RWPE2 (cell line): ENCODE measurements around the gene VDAC2.
"Not testable (repeated sequence)": the region's sequence is repeated elsewhere in the genome, so short reads cannot be mapped to it uniquely, and the experiment has no call there.

Source experiments
- ATAC-seq: fragments of 200-7000 bp; cut with Tn5 transposase; 3 replicates; pipeline ENCODE4 v1.9.1; 2021; ENCODE audit warnings: low read depth
- DNase-seq: peaks from one replicate; pipeline ENCODE4 v3.0.0-alpha.2; 2020; ENCODE audit warnings: low spot score
- H3K27ac ChIP-seq: fragments of 450-650 bp; 2 replicates; pipeline ENCODE4 v1.5.1; 2017; ENCODE audit warnings: mild to moderate bottlenecking; ENCODE audit not compliant: poor library complexity, severe bottlenecking
- H3K27me3 ChIP-seq: fragments of 250-450 bp; sonication (Bioruptor Pico); 2 replicates; pipeline ENCODE4 v1.5.1; 2021; ENCODE audit warnings: mild to moderate bottlenecking, moderate library complexity; ENCODE audit not compliant: insufficient read depth, poor library complexity, severe bottlenecking
- H3K36me3 ChIP-seq: fragments of 250-450 bp; sonication (Bioruptor Pico); 2 replicates; pipeline ENCODE4 v1.5.1; 2020; ENCODE audit warnings: low read depth, mild to moderate bottlenecking, moderate library complexity
- H3K4me1 ChIP-seq: fragments of 250-450 bp; sonication (Bioruptor Pico); 2 replicates; pipeline ENCODE4 v1.5.1; 2021; ENCODE audit warnings: mild to moderate bottlenecking, moderate library complexity; ENCODE audit not compliant: insufficient read depth, poor library complexity, severe bottlenecking
- H3K4me3 ChIP-seq: fragments of 250-450 bp; sonication (Bioruptor Pico); 2 replicates; pipeline ENCODE4 v1.5.1; 2021; ENCODE audit warnings: mild to moderate bottlenecking, moderate library complexity; ENCODE audit not compliant: severe bottlenecking
- H3K9me3 ChIP-seq: fragments of 250-450 bp; sonication (Bioruptor Pico); 2 replicates; pipeline ENCODE4 v1.5.1; 2021; ENCODE audit warnings: mild to moderate bottlenecking, moderate library complexity; ENCODE audit not compliant: severe bottlenecking
- TF ChIP-seq, protein P1 (sequence below): fragments of 450-650 bp; IDR thresholded peaks from one replicate; pipeline ENCODE4 v1.5.1; 2017; ENCODE audit warnings: mild to moderate bottlenecking, moderate library complexity; ENCODE audit not compliant: poor library complexity, severe bottlenecking

The VDAC2 gene

DNA sequence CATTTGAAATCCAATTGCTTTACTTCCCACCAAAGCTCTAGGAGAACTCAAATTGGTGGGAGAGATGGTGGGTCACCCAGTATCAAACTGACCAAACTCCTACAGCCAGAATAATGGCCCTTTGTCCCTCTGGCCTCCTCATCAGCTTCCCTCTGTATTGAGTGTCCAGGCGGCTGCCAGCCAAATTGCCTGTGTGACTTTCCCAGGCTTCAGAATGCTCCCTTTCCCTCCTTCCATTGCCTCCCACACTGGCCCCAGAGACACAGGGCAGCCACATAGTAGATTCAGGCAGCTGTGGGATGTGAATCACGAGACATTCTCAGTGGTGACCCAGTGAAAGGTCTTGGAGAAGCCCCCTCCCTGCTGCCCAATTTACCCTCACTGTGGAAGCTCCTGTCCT is 12.7 kb upstream of the VDAC2 start:
- Histone ChIP-seq H3K27ac (no peak overlapping the region), H3K9me3 (no peaks in the 10 kb centered on the region), H3K27me3 (no peaks in the 10 kb centered on the region), H3K36me3 (no peaks in the 10 kb centered on the region), H3K4me3 (no peak overlapping the region), H3K4me1 (peaks cover 17% of the 10 kb centered on the region)
- no peak for DNase-seq
- TF ChIP-seq, protein P1, sequence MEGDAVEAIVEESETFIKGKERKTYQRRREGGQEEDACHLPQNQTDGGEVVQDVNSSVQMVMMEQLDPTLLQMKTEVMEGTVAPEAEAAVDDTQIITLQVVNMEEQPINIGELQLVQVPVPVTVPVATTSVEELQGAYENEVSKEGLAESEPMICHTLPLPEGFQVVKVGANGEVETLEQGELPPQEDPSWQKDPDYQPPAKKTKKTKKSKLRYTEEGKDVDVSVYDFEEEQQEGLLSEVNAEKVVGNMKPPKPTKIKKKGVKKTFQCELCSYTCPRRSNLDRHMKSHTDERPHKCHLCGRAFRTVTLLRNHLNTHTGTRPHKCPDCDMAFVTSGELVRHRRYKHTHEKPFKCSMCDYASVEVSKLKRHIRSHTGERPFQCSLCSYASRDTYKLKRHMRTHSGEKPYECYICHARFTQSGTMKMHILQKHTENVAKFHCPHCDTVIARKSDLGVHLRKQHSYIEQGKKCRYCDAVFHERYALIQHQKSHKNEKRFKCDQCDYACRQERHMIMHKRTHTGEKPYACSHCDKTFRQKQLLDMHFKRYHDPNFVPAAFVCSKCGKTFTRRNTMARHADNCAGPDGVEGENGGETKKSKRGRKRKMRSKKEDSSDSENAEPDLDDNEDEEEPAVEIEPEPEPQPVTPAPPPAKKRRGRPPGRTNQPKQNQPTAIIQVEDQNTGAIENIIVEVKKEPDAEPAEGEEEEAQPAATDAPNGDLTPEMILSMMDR: no peak
- no peak for ATAC-seq

DNA sequence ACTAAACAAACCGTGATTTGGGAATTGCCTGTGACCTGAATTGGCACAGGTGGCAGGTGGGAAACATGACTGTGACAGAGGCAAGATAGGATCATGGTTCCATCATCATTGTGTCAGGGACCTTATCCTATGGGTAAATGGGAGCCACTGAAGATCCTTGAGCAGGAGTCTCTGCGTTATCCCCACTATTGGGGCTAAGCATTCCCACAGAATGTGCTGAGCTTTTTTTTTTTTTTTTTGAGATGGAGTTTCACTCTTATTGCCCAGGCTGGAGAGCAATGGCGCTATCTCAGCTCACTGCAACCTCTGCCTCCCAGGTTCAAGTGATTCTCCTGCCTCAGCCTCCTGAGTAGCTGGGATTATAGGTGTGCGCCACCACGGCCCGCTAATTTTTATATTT is 10.6 kb upstream of the VDAC2 start:
- H3K4me3 ChIP-seq, H3K9me3 ChIP-seq, H3K36me3 ChIP-seq, H3K27ac ChIP-seq, H3K27me3 ChIP-seq, ATAC-seq, DNase-seq: not testable (repeated sequence)
- H3K4me1 ChIP-seq: peaks cover 25% of the 10 kb centered on the region

DNA sequence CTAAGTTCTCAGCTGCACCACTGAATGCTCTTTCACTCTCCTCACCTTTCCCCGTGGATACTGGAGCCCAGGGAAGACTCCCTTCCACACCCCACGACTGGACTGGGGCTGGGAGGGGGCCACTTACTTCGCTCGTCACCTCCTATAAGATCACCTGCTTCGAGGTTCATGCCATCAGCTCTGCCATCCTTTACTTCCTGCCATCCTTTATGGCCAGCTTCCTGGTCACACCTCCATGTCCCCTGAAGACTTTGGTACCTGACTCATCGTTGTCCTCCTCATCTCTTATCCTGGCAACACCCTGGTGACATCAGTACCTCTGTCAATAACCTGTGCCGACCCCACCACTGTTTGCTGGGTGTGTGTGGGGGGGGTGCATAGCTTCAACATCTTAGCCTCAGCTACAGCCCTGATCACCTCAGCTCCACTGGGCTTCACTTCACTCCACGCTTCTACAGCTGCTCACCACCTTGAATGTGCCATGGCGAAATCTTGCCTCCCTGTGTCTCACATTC is 8.7 kb upstream of the VDAC2 start:
- Histone ChIP-seq H3K4me1 (peaks cover 24% of the 10 kb centered on the region), H3K4me3 (no peak overlapping the region), H3K9me3 (no peaks in the 10 kb centered on the region), H3K36me3 (no peaks in the 10 kb centered on the region), H3K27ac (no peak overlapping the region), H3K27me3 (no peaks in the 10 kb centered on the region)
- TF ChIP-seq, protein P1: no peak
- ATAC-seq: no peak
- no peak for DNase-seq

DNA sequence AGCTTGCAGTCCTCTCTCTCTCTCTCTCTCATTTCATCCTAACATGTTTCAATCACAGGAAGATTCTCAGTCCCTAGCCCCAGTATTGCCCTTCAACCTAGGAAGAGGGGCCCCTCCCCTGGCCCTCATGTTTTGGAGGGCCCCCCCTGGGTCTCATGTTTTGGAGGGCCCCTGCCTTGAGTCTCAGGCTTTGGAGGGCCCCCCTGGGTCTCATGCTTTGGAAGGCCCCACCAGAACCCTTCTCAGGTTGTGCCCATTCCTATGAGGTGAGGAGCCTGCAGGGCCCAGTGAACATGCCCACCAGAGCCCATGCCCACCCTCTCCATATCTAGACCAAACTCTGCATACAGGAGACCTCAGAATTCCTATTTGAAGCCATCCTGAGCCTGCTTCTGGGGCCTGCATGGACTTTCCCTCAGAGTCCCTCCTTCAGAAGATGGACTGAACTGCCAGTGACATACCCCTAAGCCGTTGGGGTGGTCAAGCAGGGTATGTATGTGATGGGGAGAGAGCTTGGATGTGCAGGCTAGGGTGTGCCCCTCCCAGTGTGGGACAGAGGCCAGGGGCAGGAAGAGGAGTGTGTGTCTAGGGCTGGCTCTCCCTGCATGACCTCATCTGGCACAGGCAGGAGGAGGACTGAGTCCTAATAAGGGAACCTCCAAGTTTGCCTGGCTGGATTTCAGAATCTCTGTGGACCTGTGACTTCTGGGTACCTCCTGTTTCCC is 8.1 kb upstream of the VDAC2 start:
- DNase-seq (no peak), ATAC-seq (peak; percentile 82)

DNA sequence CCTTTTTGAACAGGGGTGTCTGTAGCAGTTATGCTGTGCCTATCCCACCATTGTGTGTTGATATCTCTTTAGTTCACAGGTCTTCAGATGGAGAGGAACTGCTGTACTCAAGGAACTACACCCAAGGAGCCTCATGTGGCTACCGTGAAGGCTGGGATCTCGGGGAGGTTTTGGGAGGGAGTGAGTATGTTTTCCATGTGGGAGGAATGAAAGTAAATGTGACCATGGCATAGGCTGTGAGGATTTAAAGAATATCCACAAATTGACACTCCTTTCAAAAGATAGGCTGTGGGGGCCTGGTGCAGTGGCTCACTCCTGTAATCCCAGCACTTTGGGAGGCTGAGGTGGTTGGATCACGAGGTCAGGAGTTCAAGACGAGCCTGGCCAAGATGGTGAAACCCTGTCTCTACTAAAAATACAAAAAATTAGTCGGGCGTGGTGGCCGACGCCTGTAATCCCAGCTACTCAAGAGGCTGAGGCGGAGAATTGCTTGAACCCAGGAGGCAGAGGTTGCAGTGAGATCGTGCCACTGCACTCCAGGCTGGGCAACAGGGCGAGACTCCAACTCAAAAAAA is 7.5 kb upstream of the VDAC2 start:
- not testable (repeated sequence) for H3K27me3 ChIP-seq, H3K4me3 ChIP-seq, H3K36me3 ChIP-seq, ATAC-seq, H3K9me3 ChIP-seq, H3K27ac ChIP-seq
- H3K4me1 ChIP-seq: peaks cover 36% of the 10 kb centered on the region
- peak; percentile 7 for DNase-seq

More for the DNA sequence above, 8.1 kb upstream of the VDAC2 start:
- Histone ChIP-seq H3K27ac (no peak overlapping the region), H3K9me3 (no peaks in the 10 kb centered on the region), H3K36me3 (no peaks in the 10 kb centered on the region), H3K27me3 (no peaks in the 10 kb centered on the region), H3K4me1 (peaks cover 30% of the 10 kb centered on the region), H3K4me3 (no peak overlapping the region)
- TF ChIP-seq, protein P1: no peak

DNA sequence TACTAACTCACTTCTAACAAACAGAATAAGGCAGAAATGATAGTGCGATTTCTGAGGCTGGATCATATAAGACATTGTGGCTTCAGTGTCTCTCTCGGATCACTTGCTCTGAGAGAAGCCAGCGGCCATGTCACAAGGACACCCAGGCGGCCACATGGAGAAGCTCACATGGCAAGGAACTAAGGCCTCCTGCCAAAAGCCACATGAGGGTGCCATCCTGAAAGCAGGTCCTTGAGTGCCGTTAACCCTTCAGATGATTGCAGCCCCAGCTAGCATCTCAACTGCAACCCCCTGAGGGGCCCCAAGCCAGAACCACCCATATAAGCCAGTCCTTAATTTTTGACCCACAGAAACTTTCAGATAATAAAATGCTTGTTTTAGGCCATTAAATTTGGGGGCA is 6.9 kb upstream of the VDAC2 start:
- TF ChIP-seq, protein P1: no peak
- no peaks in the 10 kb centered on the region for H3K36me3 ChIP-seq

More for the DNA sequence above, 6.9 kb upstream of the VDAC2 start:
- ATAC-seq (no peak), DNase-seq (peak; percentile 19)
- Histone ChIP-seq H3K4me3 (no peak overlapping the region), H3K9me3 (no peaks in the 10 kb centered on the region), H3K4me1 (peaks cover 40% of the 10 kb centered on the region), H3K27me3 (no peaks in the 10 kb centered on the region), H3K27ac (no peak overlapping the region)
